Measurements from ENCODE around the gene MRTFB. TPM values are rescaled to one million over a fixed set of nuclear protein-coding genes. Genes with fewer than 3 reads are reported as not detected.

The MRTFB gene
- total RNA-seq, 1 experiment from 2014 or later: 29.5 TPM

- no peak for DNase-seq
Measured at GRCh38 chr16:14106961-14107360, 35.8 kb downstream of the MRTFB start.

GRCh38 chr16:14109077-14109775 is 38.1 kb downstream of the MRTFB start:
- Histone ChIP-seq H3K4me3 (ENCODE audit: low read depth, low read length) (no peak overlapping the region), H3K27me3 (replicated peaks; ENCODE audit: control insufficient read depth, insufficient read depth, low read length) (no peaks in the 10 kb centered on the region), H3K4me1 (peaks cover 12% of the 10 kb centered on the region), H3K9me3 (no peaks in the 10 kb centered on the region), H3K36me3 (ENCODE audit: control insufficient read depth, insufficient read depth, low read length) (no peaks in the 10 kb centered on the region)
- no peak for TF ChIP-seq CTCF (IDR thresholded peaks at IDR 0.05; ENCODE audit: insufficient read depth in 1 of 2, low read depth in 1 of 2, low read length in 1 of 2, severe bottlenecking in 1 of 2, unreplicated experiment in 1 of 2)
- H3K36me3 Mint-ChIP-seq (ENCODE audit: insufficient read depth, unreplicated experiment): no peaks in the 10 kb centered on the region
- no TSS peak for BruUV-seq (replicated peaks)
- no peak for DNase-seq
- CTCF ChIA-PET: no interaction called here
- intact Hi-C loops (cut with micrococcal nuclease; ENCODE audit: unreplicated experiment): no loop called here
- peaks cover 21% of the 10 kb centered on the region for H3K4me1 Mint-ChIP-seq (ENCODE audit: low read depth, unreplicated experiment)
- no peak overlapping the region for H3K4me3 Mint-ChIP-seq (ENCODE audit: unreplicated experiment)
- POLR2A ChIA-PET: no interaction called here
- H3K27ac Mint-ChIP-seq (ENCODE audit: unreplicated experiment): no peak overlapping the region
- H3K27me3 Mint-ChIP-seq (ENCODE audit: insufficient read depth, unreplicated experiment): no peaks in the 10 kb centered on the region
- no peaks in the 10 kb centered on the region for H3K9me3 Mint-ChIP-seq (ENCODE audit: unreplicated experiment)

More at GRCh38 chr16:14106961-14107360, 35.8 kb downstream of the MRTFB start:
- peaks cover 12% of the 10 kb centered on the region for H3K4me1 ChIP-seq
- H3K36me3 Mint-ChIP-seq (ENCODE audit: insufficient read depth, unreplicated experiment): no peaks in the 10 kb centered on the region
- TF ChIP-seq CTCF (IDR thresholded peaks at IDR 0.05; ENCODE audit: insufficient read depth in 1 of 2, low read depth in 1 of 2, low read length in 1 of 2, severe bottlenecking in 1 of 2, unreplicated experiment in 1 of 2): no peak
- POLR2A ChIA-PET: no interaction called here
- H3K27me3 ChIP-seq (replicated peaks; ENCODE audit: control insufficient read depth, insufficient read depth, low read length): no peaks in the 10 kb centered on the region
- H3K27me3 Mint-ChIP-seq (ENCODE audit: insufficient read depth, unreplicated experiment): no peaks in the 10 kb centered on the region
- H3K9me3 Mint-ChIP-seq (ENCODE audit: unreplicated experiment): no peaks in the 10 kb centered on the region
- intact Hi-C loops (cut with micrococcal nuclease; ENCODE audit: unreplicated experiment): no loop called here
- BruUV-seq (replicated peaks): no TSS peak
- H3K36me3 ChIP-seq (ENCODE audit: control insufficient read depth, insufficient read depth, low read length): no peaks in the 10 kb centered on the region
- no peak overlapping the region for H3K4me3 Mint-ChIP-seq (ENCODE audit: unreplicated experiment)
- H3K4me1 Mint-ChIP-seq (ENCODE audit: low read depth, unreplicated experiment): peaks cover 31% of the 10 kb centered on the region
- CTCF ChIA-PET: no interaction called here
- H3K27ac Mint-ChIP-seq (ENCODE audit: unreplicated experiment): no peak overlapping the region
- H3K9me3 ChIP-seq: no peaks in the 10 kb centered on the region
- H3K4me3 ChIP-seq (ENCODE audit: low read depth, low read length): no peak overlapping the region

- Histone ChIP-seq H3K36me3 (ENCODE audit: control insufficient read depth, insufficient read depth, low read length) (no peaks in the 10 kb centered on the region), H3K9me3 (no peaks in the 10 kb centered on the region), H3K4me1 (peaks cover 12% of the 10 kb centered on the region), H3K27me3 (replicated peaks; ENCODE audit: control insufficient read depth, insufficient read depth, low read length) (no peaks in the 10 kb centered on the region), H3K4me3 (ENCODE audit: low read depth, low read length) (no peak overlapping the region)
- no peak for DNase-seq
- intact Hi-C loops (cut with micrococcal nuclease; ENCODE audit: unreplicated experiment): no loop called here
- Mint-ChIP-seq H3K4me1 (ENCODE audit: low read depth, unreplicated experiment) (peaks cover 21% of the 10 kb centered on the region), H3K9me3 (ENCODE audit: unreplicated experiment) (no peaks in the 10 kb centered on the region), H3K27me3 (ENCODE audit: insufficient read depth, unreplicated experiment) (no peaks in the 10 kb centered on the region), H3K36me3 (ENCODE audit: insufficient read depth, unreplicated experiment) (no peaks in the 10 kb centered on the region), H3K27ac (ENCODE audit: unreplicated experiment) (no peak overlapping the region), H3K4me3 (ENCODE audit: unreplicated experiment) (no peak overlapping the region)
- ChIA-PET POLR2A (no interaction called here), CTCF (no interaction called here)
- TF ChIP-seq CTCF (IDR thresholded peaks at IDR 0.05; ENCODE audit: insufficient read depth in 1 of 2, low read depth in 1 of 2, low read length in 1 of 2, severe bottlenecking in 1 of 2, unreplicated experiment in 1 of 2): no peak
- BruUV-seq (replicated peaks): no TSS peak
Measured at GRCh38 chr16:14109782-14110727, 38.9 kb downstream of the MRTFB start.
